Pancreas (tissue), 10 donors: ENCODE data around the gene EPHA1. TPM values are rescaled to one million over a fixed set of nuclear protein-coding genes. Genes with fewer than 3 reads are reported as not detected.

Experiments used
- ATAC-seq, 4 donors: fragments of 200-7000 bp; cut with Tn5 transposase; one replicate each; pipeline versions ENCODE4 v1.8.0 to v1.9.1; 2020; ENCODE audit warnings: mild to moderate bottlenecking in 4 of 4, moderate library complexity in 4 of 4
- DNase-seq, 6 donors: peaks; one replicate each; pipeline ENCODE4 v3.0.0-alpha.2; 2020
- FAIRE-seq: peaks from 2 replicates; lab custom pipeline; 2012; peaks lifted over from hg19 to GRCh38; lab: Jason Lieb, UNC
- H3K27ac ChIP-seq, 4 donors: fragments of 200-600 bp; sonication (generic); 1 replicate in 3 of 4; 2 replicates in 1 of 4; pipeline versions ENCODE4 v1.5.0 to v1.8.0; 2020
- H3K27me3 ChIP-seq, 4 donors: fragments of 200-600 bp; one replicate each; pipeline ENCODE4 v1.8.0; 2021
- H3K36me3 ChIP-seq, 3 donors: fragments of 200-600 bp; sonication (generic) in 1 of 3; one replicate each; pipeline versions ENCODE4 v1.5.0 to v1.8.0; 2020 to 2021
- H3K4me1 ChIP-seq, 3 donors: fragments of 200-600 bp; one replicate each; pipeline ENCODE4 v1.8.0; 2021
- H3K4me3 ChIP-seq, 4 donors: fragments of 200-600 bp; sonication (generic) in 2 of 4; one replicate each; pipeline versions ENCODE4 v1.5.0 to v1.8.0; 2020 to 2021
- H3K9me3 ChIP-seq, 4 donors: fragments of 200-600 bp; one replicate each; pipeline ENCODE4 v1.8.0; 2021
- WGBS, 2 donors: extraction: QIAGEN DNeasy Blood & Tissue Kit; methylation state at CpG; one replicate each; pipeline ENCODE4 v1.1.7; 2013; 5-methylcytosine and 5-hydroxymethylcytosine counted together
- intact Hi-C, 3 donors: fragments of 100-400 bp; cut with DNase I; formaldehyde crosslinking; loops; one replicate each; pipeline versions ENCODE4 v1.11.1 to v1.14.2; 2022
- polyA plus RNA-seq, 2 donors: library from polyadenylated mRNA; stranded (reverse); fragments of 200-250 nt; gene quantifications; one replicate each; pipeline ENCODE4 v1.2.3, GENCODE V29; 2013
- total RNA-seq, 6 donors: library from RNA; stranded (reverse); fragmentation: NEBNext Ultra II Directional in 4 of 6; extraction: Animal tissue kit (Norgen Biotek cat#: 25700) in 4 of 6; gene quantifications; one replicate each; pipeline versions ENCODE4 v1.2.1 to v1.2.4, GENCODE V29; 2021 to 2023
- TF ChIP-seq, protein P1 (sequence below), 4 donors: fragments of 200-600 bp; sonication (generic) in 3 of 4; IDR thresholded peaks; one replicate each; pipeline versions ENCODE4 v1.5.0 to v1.8.0; 2021; ENCODE audit warnings: antibody characterized with exemption in 4 of 4
- donor health status: healthy with polysubstance abuse.
- donor health status: DM: no; HTN: no; CAD: no; lungs with moderate emphysema.
- donor health status: DM: no; HTN: no; CAD: no.
- donor health status: control.
- donor health status: control.
- donor health status: Bipolar disorder and iron deficiency.
- donor health status: DM: yes; HTN: yes; CAD: no.
- donor health status: DM: no; HTN: no; CAD: no.
- donor health status: DM: no; HTN: no; CAD: no.
- donor health status: DM: yes; HTN: yes; CAD: no.

Gene EPHA1
- total and polyA plus RNA-seq, 8 donors = 5.3 to 14.2 (median 7.8) TPM

DNA sequence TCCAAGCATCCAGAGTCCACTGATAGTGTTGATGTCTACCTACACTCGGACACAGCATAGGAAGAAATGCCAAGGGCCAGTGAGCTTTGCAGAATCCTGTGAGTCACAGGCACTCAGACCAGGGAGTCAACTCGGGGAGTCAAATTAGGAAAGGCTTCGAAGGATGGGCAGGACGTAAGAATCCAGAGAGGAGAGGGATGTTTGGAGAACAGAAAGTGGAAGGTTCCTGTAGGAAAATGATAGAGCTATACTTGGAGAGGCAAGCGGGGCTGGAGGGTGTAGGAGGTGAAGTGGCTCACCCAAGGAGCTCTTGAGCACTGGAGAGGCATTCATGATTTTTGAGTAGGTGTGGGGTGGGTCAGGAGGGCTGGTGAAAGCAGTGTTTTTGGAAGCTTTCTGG is 24.5 kb downstream of the EPHA1 start:
- WGBS, 2 donors = 78 to 85% methylated on average over 5 of the region's 5 CpGs
- intact Hi-C loops = no loop called here
- DNase-seq (peak in 1 of 6 donors; percentile 6), FAIRE-seq (no peak), ATAC-seq (no peak)
- Histone ChIP-seq H3K4me3 (peak overlapping the region in 1 of 4 donors; percentile 97), H3K27ac (no peak overlapping the region), H3K4me1 (peaks cover 0 to 6% (median 0%) of the 10 kb centered on the region in 3 donors), H3K36me3 (peaks cover 0 to 9% (median 0%) of the 10 kb centered on the region in 3 donors), H3K9me3 (no peaks in the 10 kb centered on the region), H3K27me3 (no peaks in the 10 kb centered on the region)
- TF ChIP-seq, protein P1, sequence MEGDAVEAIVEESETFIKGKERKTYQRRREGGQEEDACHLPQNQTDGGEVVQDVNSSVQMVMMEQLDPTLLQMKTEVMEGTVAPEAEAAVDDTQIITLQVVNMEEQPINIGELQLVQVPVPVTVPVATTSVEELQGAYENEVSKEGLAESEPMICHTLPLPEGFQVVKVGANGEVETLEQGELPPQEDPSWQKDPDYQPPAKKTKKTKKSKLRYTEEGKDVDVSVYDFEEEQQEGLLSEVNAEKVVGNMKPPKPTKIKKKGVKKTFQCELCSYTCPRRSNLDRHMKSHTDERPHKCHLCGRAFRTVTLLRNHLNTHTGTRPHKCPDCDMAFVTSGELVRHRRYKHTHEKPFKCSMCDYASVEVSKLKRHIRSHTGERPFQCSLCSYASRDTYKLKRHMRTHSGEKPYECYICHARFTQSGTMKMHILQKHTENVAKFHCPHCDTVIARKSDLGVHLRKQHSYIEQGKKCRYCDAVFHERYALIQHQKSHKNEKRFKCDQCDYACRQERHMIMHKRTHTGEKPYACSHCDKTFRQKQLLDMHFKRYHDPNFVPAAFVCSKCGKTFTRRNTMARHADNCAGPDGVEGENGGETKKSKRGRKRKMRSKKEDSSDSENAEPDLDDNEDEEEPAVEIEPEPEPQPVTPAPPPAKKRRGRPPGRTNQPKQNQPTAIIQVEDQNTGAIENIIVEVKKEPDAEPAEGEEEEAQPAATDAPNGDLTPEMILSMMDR (IDR thresholded peaks at IDR 0.05) = no peak

DNA sequence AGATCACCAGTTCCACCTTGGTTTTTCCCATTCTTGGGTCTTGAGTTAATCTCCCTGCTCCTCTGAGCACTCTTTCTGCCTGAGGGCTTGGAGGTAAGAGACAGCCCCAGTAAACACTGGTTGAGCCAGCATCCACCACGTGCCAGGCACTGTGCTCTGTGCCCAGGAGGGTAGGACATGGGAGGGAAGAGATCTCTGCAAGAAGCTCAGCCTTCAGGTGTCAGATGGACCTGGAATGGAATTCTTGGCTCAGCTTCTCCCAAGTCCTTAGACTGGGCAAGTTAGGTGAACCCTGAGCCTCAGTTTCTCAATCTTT is 25.1 kb downstream of the EPHA1 start:
- no peak for FAIRE-seq
- Histone ChIP-seq H3K4me3 (peak overlapping the region in 1 of 4 donors; percentile 97), H3K27ac (no peak overlapping the region)

DNA sequence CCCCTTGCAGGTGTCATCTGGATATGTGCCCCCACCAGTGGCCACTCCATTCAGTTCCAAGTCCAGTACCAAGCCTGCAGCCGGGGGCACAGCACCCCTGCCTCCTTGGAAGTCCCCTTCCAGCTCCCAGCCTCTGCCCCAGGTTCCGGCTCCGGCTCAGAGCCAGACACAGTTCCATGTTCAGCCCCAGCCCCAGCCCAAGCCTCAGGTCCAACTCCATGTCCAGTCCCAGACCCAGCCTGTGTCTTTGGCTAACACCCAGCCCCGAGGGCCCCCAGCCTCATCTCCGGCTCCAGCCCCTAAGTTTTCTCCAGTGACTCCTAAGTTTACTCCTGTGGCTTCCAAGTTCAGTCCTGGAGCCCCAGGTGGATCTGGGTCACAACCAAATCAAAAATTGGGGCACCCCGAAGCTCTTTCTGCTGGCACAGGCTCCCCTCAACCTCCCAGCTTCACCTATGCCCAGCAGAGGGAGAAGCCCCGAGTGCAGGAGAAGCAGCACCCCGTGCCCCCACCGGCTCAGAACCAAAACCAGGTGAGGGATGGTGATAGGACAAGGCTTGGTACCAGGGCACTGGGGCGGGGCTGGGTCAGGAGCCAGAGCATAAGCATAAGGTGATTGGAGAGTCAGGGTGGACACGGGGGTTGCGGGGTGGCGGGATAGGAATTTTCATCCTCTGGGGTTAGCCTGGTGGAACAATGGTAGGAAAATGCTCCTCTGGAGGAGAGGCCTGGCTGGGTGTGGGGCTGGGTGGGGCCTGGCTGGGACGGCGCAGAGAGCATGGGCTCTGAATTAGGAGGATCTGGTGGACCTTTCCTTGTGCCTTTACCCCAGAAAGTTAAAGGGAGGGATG is 25.6 kb downstream of the EPHA1 start:
- intact Hi-C loops = no loop called here
- H3K4me3 ChIP-seq = peak overlapping the region in 2 of 4 donors; percentile 70 to 97
- FAIRE-seq (no peak), DNase-seq (peak in 3 of 6 donors; percentile 22 to 71 (median 46)), ATAC-seq (no peak)
- H3K27me3 ChIP-seq = no peaks in the 10 kb centered on the region
- H3K27ac ChIP-seq = peak overlapping the region in 1 of 4 donors; percentile 94
- TF ChIP-seq, protein P1 (IDR thresholded peaks at IDR 0.05) = no peak
- H3K9me3 ChIP-seq = no peaks in the 10 kb centered on the region
- H3K36me3 ChIP-seq = no peaks in the 10 kb centered on the region
- H3K4me1 ChIP-seq = peaks cover 0 to 8% (median 0%) of the 10 kb centered on the region in 3 donors
- WGBS, 2 donors = 94 to 95% methylated on average over 15 of the region's 15 CpGs

More for the DNA sequence above, 25.1 kb downstream of the EPHA1 start:
- intact Hi-C loops = no loop called here
- peaks cover 0 to 8% (median 0%) of the 10 kb centered on the region in 3 donors for H3K4me1 ChIP-seq
- peaks cover 0 to 4% (median 0%) of the 10 kb centered on the region in 3 donors for H3K36me3 ChIP-seq
- no peak for ATAC-seq
- peak in 1 of 6 donors; percentile 10 for DNase-seq
- TF ChIP-seq, protein P1 (IDR thresholded peaks at IDR 0.05) = no peak
- H3K27me3 ChIP-seq = no peaks in the 10 kb centered on the region
- 71 to 75% methylated on average over 1 of the region's 1 CpG for whole genome bisulfite sequencing, 2 donors
- H3K9me3 ChIP-seq = no peaks in the 10 kb centered on the region

DNA sequence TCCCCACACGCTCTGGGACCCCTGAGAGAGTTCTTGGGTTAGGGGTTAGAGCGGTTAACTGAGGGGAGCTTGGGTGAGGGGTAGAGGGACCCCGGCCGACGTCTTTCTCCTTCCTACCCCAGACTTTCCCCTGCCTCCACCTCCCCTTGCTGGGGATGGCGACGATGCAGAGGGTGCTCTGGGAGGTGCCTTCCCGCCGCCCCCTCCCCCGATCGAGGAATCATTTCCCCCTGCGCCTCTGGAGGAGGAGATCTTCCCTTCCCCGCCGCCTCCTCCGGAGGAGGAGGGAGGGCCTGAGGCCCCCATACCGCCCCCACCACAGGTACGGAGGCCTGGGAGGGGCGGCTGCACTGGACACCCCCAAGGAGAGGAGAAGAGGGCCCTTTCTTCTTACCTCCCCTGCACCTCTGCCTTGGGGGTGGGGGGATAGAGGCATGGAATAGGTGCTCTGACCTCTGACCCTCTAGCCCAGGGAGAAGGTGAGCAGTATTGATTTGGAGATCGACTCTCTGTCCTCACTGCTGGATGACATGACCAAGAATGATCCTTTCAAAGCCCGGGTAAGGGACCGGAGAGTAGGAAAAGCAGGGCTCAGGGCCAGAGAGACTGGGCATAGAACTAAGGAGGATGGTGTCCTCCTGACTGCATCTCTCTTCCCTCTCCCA is 26.4 kb downstream of the EPHA1 start:
- ATAC-seq = no peak
- intact Hi-C loops = no loop called here
- TF ChIP-seq, protein P1 (IDR thresholded peaks at IDR 0.05) = no peak
- WGBS, 2 donors = 61 to 74% methylated on average over 16 to 21 of the region's 21 CpGs
- DNase-seq = peak in 1 of 6 donors; percentile 66
- no peaks in the 10 kb centered on the region for H3K9me3 ChIP-seq
- H3K27ac ChIP-seq = peak overlapping the region; percentile 83 to 94 (median 92)
- no peaks in the 10 kb centered on the region for H3K27me3 ChIP-seq
- FAIRE-seq = no peak
- H3K4me1 ChIP-seq = peaks cover 0 to 8% (median 0%) of the 10 kb centered on the region in 3 donors
- peak overlapping the region; percentile 70 to 99 (median 84) for H3K4me3 ChIP-seq
- no peaks in the 10 kb centered on the region for H3K36me3 ChIP-seq
